Bronchial smooth muscle cell (primary cell): ENCODE measurements around the gene CGA. TPM values are rescaled to one million over a fixed set of nuclear protein-coding genes. Genes with fewer than 3 reads are reported as not detected.

Experiments
- total RNA-seq: library from RNA; depleted of rRNA; stranded (reverse); fragments of >200 nt; gene quantifications from 2 replicates; pipeline ENCODE4 v1.2.1, GENCODE V29; 2014

The CGA gene
- 0.16 TPM in 1 of 2 replicates, not detected in the other for total RNA-seq

GRCh38 chr6:87095087-87095509 lies at the start of gene CGA:
CGA (minus strand) TSS chr6:87095106; CDS start chr6:87088200, 6,906 bp downstream.

Other genes starting within 250 kb of the CGA start
- gene HTR1E, start 157.6 kb downstream of the CGA start, total RNA-seq, result not detected in 2 replicates
- gene ZNF292, start 60.5 kb upstream of the CGA start, total RNA-seq, result 18.9 and 21.7 TPM in 2 replicates
- 4.9 and 6.5 TPM in 2 replicates for gene SMIM8, start 227.5 kb upstream of the CGA start, total RNA-seq
- not detected in 2 replicates for gene GJB7, start 234.2 kb upstream of the CGA start, total RNA-seq
- 1.4 and 2.4 TPM in 2 replicates for gene C6orf163, start 249.7 kb upstream of the CGA start, total RNA-seq